Measurements from ENCODE around the gene DIAPH1.
"Not testable (repeated sequence)": the region's sequence is repeated elsewhere in the genome, so short reads cannot be mapped to it uniquely, and the experiment has no call there.

DIAPH1 gene

DNA sequence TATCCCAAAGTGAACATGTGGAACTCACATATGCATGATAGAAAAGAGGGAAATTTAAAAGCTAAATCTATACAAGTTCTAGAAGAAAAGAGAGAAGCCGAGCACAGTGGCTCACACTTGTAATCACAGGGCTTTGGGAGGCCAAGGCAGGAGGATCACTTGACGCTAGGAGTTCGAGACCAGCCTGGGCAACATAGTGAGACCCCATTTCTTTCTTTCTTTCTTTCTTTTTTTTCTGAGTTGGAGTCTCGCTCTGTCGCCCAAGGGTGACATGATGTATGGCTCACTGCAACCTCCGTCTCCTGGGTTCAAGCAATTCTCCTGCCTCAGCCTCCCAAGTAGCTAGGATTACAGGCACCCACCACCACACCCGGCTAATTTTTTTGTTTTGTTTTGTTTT lies 8.9 kb downstream of the DIAPH1 start:
- not testable (repeated sequence) for DNase-seq (ENCODE audit: low read depth)

DNA sequence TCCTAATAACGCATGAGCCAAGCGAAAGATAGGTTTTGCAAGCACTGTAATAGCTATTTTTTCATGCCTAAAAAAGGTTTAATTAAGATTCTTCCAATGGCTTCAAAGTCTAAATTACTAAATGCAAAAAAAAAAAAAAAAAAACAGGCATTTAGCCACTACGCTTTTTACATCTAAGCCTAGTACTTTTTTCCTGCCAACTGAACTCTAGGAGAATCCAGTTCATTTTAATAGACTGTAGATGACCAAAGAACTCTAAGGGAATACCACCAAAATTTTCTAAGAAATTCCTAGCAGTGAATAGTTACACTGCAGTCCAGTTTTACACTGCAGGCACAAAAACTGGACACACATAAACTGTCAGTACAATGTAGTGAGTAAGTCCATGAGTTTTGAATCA lies 9.8 kb downstream of the DIAPH1 start:
- DNase-seq (ENCODE audit: low read depth), result no peak

DNA sequence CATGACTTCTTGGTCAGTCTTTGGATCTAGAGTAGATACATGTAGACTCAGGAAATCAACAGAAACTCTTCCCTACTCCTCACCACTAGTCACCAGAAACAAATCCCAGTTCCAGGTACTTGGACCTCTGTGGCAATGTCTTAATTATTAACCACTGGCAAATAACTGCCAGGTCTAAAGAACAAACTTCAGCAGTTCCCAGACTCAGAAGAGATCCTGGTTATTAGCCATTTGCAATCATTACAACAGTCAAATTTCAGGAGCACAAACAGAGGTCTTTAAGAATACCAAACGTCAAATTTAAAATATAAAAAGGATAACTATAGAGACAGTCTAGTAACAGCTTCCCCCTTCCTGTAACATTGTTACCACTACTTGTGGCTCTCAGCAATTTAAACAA lies 10.2 kb downstream of the DIAPH1 start:
- no peak for DNase-seq (ENCODE audit: low read depth)

DNA sequence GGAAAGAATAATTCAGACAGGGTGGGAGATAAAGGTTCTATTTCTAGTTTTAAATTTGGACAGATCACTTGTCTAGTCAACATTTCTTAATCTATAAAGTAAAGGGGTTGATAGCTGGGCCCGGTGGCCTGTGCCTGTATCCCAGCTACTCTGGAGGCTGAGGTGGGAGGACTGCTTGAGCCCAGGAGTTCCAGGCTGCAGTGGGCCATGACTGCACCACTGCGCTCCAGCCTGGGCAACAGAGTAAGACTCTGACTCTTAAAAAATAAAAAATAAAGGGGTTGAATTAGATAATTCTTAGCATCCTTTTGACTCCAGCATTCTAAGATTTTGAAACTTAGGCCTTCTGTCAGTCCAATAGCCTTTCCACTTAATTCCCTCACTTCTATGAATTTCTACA lies 10.8 kb downstream of the DIAPH1 start:
- DNase-seq (ENCODE audit: low read depth), result no peak

DNA sequence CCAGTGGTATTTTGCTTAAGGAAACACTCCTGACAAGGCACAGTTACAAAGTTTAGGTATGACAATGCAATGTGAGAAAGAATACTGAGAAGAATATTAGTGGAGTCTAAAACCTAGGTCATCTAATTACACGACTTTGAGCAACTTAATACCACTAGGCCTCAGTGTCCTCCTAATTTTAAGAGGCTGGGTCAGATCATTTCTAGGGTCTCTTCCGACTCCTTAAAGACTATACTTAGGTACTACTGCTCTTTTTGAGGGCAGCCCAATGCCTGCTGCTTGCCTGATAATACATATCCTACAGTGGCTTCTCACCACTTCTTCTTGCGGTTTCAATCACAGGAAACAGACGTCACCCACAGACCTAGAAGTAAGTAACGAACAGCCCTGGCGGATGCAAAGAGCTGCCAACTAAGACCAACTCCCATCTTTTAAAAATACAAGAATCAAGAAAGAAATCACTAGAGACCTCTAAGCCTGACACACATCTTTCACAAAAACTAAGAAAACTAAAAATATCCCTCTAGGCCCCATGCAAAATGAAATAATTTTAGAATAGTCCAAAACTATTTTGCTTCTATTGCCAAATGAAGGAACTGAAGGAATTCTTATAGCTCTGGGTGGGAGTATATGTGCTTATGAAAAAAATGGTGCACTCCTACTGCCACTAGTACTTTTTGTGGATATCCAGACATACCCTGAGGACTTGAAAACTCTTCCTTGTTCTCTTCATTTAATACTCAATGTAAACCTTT lies 13.1 kb downstream of the DIAPH1 start:
- DNase-seq (ENCODE audit: low read depth), result no peak

DNA sequence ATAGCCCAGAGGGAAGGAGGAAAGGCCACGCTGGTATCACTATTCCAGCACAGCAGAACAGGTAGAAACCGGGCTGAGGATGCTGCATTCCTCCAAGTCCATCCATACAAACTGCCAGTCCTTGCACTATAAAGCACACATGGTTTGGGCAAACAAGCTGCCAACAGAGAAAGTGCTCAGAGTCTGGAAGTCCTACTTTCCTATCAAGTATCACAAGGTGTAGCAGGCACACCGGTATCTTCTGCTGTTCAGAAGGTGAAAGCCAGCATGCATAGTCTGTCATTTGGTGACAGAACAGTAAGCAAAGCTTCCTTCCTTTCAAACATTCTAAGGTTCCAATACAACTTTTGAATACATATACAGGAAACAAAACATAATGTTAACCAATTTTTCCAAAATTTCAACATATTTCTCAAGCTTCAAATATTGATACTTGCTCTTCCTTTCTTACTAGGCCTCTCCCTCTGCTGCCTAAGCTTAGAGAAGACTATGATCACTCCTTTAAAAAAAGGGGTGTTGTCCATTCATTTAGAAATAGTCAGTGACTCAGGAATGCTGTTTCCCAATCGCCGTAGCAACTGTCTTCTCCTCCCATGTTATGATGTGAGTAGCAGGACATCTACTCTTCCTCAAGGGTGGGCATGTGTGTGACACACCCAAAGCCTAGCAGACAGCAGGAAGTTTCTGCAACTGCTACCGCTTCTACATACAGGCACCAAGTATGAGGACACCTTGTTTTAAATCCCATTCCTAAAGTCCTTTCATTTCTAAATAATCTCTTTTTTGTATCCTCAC lies 14.7 kb downstream of the DIAPH1 start:
- DNase-seq (ENCODE audit: low read depth), result peak; percentile 97

DNA sequence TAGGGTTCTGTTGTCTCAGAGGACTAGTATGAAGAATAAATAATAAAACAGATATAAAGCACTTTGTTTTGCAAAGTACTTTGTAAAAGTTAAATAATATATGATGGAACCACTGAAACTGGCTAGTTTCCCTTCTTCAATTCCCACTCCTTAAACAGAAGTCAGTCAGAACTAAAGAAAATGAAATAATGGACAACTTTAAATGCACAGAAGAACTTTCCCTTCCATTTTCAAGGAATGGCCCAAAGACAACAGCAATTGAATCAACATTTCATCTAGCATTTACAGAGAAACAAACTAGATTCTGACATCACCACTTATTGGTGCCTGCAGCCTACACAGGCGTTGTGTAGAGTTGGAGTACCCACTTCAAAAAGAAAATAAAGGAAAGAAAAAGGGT lies 16.2 kb downstream of the DIAPH1 start:
- DNase-seq (ENCODE audit: low read depth), result no peak

DNA sequence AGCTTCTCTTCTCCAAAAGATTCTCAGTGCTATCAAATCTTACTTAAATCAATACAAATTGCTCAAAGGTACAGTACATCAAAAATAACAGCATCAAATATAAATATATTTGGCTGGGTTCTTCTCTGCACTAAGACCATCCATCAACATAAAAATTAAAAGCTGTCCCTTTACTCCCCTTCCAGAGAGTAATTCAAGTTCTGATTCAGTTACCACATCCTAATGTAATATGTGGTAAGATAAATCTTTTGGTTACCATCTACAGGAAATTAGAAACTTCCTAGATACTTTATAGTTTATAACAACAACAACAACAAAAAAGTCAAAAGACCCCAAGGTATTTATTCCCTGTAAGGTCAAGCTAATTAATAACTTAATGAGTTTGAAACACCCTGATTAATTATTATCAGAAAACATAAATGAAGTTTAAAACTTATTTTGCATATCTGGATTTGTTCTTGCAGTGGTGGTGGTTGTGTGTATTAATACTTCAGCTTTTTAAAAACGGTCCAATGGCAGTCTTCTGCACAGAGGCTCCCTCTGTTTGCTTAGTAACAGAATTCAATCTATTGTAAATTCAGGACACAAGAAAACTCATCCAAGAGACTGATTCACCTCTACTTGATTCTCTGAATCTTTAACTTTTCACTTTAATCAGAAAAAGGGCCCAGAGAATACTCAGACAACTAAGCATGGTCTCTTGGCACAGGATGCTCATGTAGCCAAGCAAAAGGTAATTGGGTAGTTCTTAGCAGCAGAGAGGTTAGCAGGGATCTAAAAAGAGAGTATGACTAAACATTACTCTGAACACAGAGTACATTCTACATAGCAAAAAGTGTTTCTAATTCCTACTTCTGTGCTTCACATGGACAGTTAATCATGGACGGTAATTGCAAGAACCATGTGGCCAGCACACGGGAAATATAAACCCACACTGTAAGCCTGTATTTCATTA lies 20.1 kb downstream of the DIAPH1 start:
- peak; percentile 43 for DNase-seq (ENCODE audit: low read depth)

DNA sequence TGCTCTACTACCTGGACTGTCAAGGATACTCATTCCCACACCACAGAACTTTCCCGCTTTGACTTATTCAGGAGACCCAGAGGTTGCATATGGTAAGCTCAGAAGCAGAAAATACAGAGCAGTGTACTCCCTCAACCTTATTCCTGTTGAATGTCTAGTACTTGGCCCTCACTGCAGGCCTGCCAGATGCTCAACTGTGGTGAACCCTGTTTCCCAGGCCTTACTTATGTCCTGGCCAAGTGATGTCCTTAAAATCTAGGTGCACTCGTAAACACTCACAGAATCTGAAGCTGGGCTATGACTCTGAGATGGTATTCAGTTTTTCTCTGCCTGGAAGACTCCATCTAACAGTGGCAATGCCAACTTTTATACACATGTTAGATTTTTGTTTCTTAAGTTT lies 21.0 kb downstream of the DIAPH1 start:
- no peak for DNase-seq (ENCODE audit: low read depth)

DNA sequence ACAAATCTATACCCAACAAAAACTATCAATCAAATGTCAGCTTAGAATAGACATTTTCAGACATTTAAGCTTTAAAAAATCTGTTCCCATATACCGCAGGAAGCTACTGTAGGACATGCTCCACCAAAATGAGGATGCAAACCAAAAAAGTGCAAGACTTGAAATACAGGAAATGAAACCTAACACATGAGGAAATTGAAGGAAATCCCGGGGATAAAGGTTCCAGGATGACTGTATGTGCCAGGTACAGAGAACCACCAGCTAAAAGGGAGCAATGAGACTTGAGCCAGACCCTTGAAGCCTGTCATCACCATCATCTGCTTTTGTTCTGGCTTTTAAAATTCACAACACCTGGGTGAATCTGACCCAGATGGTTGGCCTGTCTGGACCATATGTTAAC lies 21.4 kb downstream of the DIAPH1 start:
- DNase-seq (ENCODE audit: low read depth), result no peak

DNA sequence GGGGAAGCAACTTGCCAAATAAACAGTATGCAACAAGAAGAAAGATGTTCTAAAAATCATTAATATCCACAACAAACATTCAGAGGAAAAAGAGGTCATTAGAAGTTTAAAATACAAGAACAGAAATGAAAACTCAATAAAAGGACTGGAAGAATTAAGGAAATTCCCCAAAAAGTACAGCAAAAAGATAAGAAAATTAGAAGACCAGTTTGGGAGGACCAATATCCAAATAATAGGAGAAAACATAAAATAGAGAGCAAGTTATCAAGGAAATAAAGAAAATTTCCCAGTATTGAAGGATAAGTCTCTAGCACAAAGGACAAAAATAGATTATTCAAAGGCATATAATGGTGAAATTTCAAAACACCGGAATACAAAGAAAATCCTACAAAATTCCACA lies 21.9 kb downstream of the DIAPH1 start:
- DNase-seq (ENCODE audit: low read depth), result no peak

DNA sequence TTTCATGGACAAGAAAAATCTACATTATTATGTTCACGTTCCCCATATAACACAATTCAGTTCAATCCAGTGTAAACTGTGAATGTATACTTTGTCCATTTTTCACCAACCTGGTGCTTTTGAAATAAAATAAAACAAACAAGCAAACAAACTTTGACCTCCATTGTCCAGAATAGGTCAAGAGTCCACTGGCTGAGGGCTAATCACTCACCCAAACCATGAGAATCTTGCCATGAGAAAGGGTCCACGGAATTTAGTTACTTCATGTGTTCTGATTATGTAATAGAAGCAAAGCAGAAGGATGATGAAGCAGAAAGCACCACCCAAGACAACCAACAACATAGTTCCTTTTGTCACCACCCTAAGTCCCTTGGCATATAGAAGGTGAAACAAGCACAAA lies 28.7 kb downstream of the DIAPH1 start:
- DNase-seq (ENCODE audit: low read depth), result no peak

DNA sequence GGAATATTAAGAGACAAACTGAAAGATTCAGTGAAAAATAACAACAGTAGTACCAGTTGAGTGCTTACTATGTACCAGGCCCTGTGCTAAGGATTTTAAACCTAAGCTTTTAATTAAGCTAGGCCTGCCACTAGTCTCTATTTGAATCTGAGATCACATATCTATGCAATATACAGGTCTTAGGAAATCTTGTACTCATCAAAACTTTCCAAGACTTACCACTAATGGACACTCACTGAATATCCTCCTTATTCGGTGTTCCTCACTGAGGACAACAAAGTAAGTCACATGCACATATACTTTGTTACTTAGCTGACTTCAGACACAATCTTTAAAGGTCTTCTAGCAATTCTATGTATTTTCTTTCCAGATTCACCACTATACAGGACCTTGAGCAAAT lies 32.6 kb downstream of the DIAPH1 start:
- DNase-seq (ENCODE audit: low read depth), result no peak

DNA sequence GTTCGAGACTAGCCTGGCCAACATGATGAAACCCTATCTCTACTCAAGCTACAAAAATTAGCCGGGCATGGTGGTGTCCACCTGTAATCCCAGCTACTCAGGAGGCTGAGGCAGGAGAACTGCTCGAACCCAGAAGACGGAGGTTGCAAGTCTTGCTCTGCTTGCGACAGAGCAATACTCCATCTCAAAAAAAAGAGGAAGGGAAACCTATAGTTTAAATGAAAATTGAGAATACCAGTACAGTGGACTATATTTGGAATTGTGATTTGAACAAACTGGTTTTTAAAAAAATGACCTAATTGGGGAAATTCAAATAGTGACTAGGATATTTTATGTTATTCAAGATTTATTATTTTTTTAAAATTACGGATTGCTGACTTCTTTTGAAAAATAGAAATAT lies 33.2 kb downstream of the DIAPH1 start:
- DNase-seq (ENCODE audit: low read depth), result no peak

DNA sequence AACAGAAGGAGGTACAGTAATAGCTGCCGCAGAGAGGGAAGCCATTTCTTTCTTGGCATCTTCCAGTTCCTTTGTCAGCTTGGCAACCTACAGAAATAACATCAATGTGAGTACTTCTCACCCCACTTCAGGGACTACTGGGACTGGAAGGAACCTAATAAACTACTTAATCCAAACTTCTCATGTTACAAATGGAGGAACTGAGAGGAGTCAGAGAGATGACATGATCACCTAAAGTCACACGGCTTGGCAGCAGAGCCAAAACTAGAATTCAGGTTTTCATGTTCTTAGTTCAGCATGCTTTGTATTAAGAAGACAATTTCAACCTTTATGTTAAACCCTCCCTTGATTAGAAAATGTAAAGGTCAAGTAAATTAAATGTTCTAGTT lies 44.7 kb downstream of the DIAPH1 start:
- no peak for DNase-seq (ENCODE audit: low read depth)

DNA sequence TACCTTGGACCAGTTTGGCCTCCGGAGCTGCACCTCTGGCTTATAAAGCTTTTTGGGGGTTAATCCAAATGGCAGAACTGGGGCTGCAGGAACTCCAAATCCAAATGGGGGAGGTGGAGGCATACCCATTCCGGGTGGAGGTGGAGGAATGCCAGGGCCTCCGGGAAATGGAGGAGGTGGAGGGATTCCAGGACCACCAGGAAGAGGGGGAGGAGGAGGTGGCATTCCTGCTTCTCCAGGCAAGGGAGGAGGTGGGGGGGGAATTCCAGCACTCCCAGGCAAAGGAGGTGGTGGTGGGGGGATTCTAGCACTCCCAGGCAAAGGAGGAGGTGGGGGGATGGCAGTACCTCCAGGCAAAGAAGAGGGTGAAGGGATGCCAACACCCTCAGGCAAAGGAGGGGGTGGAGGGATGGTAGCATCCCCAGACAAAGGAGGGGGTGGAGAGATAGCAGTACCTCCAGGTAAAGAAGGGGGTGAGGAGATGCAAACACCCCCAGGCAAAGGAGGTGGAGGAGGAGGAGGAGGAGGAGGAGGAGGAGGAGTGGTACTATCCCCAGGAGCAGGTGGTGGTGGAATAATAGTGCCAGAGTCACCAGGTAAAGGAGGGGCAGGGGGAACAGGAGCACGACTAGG lies 45.2 kb downstream of the DIAPH1 start:
- DNase-seq (ENCODE audit: low read depth), result no peak

DNA sequence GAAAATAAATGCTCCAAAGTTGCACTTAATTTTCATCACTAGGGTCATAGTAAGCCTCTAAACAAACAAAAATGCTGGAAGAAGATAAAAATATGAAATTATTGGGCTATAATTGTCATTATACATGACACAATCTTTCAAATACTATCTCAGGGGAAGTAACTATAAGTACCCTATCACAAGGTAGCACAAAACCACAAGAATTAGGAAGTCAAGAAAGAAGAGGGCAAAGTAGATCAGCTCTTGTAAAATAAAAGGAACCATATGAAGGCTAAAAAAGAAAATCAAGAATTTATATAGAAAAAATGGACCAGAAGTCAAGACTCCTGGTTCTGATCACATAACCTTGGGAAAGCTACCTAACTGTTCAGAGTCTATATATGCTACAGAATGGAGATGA lies 48.1 kb downstream of the DIAPH1 start:
- no peak for DNase-seq (ENCODE audit: low read depth)

DNA sequence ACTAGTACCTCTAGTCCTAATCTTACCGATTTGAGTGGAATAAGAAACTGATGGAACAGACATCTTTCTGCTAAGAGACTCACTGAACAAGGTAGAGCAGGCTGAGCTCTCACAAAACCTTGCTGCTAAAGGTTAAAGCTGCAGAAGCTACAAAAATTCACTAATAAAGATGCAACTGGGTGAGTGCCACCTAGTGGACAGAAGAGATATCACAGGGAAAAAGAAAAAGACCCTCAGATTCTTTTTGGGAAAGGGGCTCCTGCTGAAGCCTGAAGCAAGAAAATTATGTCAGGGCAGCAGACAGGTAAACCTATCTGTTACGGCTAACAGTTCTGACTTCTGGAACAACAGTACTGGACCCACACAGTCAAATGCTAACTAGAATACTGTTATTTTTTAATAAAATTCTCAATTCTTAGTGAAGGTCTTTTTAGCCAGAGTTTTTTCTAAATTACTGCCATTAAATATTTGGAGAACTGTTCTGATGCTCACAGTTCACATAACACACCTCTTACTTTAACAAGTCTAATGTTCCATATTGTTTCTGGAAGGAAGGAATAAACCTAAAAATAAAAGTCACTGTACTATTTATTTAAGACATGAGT lies 51.2 kb downstream of the DIAPH1 start:
- peak; percentile 47 for DNase-seq (ENCODE audit: low read depth)

DNA sequence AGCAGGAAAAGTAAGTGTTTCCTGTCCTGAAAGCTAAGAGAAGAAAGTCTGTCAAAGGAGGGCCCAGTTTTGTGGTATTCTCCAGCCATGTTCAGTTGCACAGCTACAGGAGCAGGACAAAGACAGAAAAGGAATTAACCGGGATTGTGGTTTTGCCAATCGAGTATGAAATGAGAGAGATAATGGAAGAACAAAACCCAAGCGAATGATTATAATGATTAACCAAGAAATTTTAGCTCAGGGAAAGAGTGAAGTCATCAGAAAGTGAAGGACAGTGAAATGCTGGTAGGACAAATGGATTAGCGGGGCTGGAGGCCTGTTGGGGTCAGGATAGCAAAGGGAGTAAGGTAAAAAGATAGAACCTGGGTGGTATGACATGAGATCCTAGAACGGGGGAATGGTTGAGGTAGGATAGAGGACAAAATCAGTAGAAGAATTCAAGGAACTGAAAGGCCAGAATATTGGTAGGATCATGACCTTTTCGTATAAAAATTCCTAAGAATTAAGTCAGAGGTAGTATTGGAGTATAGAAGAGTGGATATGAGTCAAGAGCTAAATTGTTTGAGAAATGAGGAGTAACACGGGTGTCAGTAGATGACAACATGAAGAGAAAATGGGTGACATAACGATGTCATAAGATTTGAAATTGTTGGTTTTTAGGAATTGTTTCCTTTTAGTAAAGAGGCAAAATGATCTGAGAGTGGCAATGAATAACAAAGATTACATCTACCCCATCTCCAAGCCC lies 52.8 kb downstream of the DIAPH1 start:
- DNase-seq (ENCODE audit: low read depth), result peak; percentile 74

DNA sequence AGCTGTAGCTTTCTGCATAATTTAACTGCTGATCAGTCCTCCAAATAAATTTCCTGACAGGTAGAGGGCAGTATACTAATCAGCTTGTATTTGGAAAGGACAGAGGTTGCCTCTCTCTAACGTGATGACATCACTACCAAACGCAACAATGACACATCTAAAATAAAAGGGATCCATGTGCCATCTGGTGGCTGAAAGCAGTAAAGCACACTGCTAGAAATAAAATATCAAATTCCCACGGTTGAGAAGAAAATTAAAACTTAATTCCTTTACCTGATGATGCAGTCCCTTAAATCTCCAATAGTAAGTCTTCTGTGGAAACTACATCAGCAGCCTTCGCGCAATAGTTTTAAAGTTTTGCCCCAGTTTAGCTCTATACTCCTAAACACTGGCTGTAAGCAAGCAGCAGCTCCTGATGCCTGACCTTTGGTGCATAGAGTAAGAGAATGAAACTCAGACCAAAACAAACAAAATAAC lies 54.5 kb downstream of the DIAPH1 start:
- peak; percentile 98 for DNase-seq (ENCODE audit: low read depth)
